Suprapubic skin (tissue), 4 donors: ENCODE measurements around the gene ARL13B.

ENCODE experiments used
- CTCF ChIP-seq, 2 donors: fragments of 200-600 bp in 1 of 2; fragments of 450-650 bp in 1 of 2; sonication (generic) in 1 of 2; IDR thresholded peaks; one replicate each; pipeline ENCODE4 v1.5.1; 2016 to 2019; ENCODE audit warnings: antibody characterized with exemption in 2 of 2, mild to moderate bottlenecking in 1 of 2, moderate library complexity in 1 of 2
- EP300 ChIP-seq: sonication (generic); formaldehyde crosslinking; IDR thresholded peaks from one replicate; pipeline ENCODE4 v1.6.1; 2017; ENCODE audit warnings: antibody characterized with exemption
- POLR2A ChIP-seq, 2 donors: fragments of 450-650 bp; IDR thresholded peaks; one replicate each; pipeline ENCODE4 v1.6.1; 2017; ENCODE audit warnings: antibody characterized with exemption in 2 of 2, mild to moderate bottlenecking in 2 of 2, moderate library complexity in 2 of 2
- POLR2AphosphoS5 ChIP-seq, 3 donors: sonication (generic); formaldehyde crosslinking; IDR thresholded peaks; one replicate each; pipeline ENCODE4 v1.6.1; 2017; ENCODE audit warnings: antibody characterized with exemption in 3 of 3

- no peak for TF ChIP-seq CTCF (IDR thresholded peaks at IDR 0.05)
- TF ChIP-seq POLR2A (IDR thresholded peaks at IDR 0.05) = no peak
- no peak for TF ChIP-seq EP300
- no peak for TF ChIP-seq POLR2AphosphoS5 (IDR thresholded peaks at IDR 0.05)
Measured at GRCh38 chr3:93991631-93992030, 11.7 kb downstream of the ARL13B start.
